Liver (tissue), 9 donors: ENCODE data around the gene PDE9A. TPM values are rescaled to one million over a fixed set of nuclear protein-coding genes. Genes with fewer than 3 reads are reported as not detected.

ENCODE experiments used
- DNase-seq: peaks from one replicate; pipeline ENCODE4 v3.0.0-alpha.2; 2017; ENCODE audit warnings: low spot score
- H3K27ac ChIP-seq, 2 donors: one replicate each; pipeline ENCODE4 v1.7.0; 2013; ENCODE audit warnings: inconsistent platforms in 2 of 2, low read length in 2 of 2, control low read depth in 1 of 2, low read depth in 1 of 2, mild to moderate bottlenecking in 1 of 2
- H3K27me3 ChIP-seq, 4 donors: one replicate each; pipeline versions ENCODE4 v1.6.1 to v1.7.0; 2013; ENCODE audit warnings: low read length in 3 of 4, inconsistent platforms in 1 of 4, mild to moderate bottlenecking in 1 of 4, moderate library complexity in 1 of 4; ENCODE audit not compliant: control insufficient read depth in 4 of 4, insufficient read depth in 4 of 4
- H3K36me3 ChIP-seq, 4 donors: one replicate each; pipeline versions ENCODE4 v1.6.1 to v1.7.0; 2013; ENCODE audit warnings: low read length in 3 of 4, mild to moderate bottlenecking in 3 of 4, low read depth in 1 of 4, moderate library complexity in 1 of 4; ENCODE audit not compliant: control insufficient read depth in 4 of 4, insufficient read depth in 3 of 4
- H3K4me1 ChIP-seq, 4 donors: one replicate each; pipeline versions ENCODE4 v1.6.1 to v1.7.0; 2013; ENCODE audit warnings: low read length in 3 of 4, mild to moderate bottlenecking in 3 of 4, moderate library complexity in 1 of 4; ENCODE audit not compliant: control insufficient read depth in 4 of 4, insufficient read depth in 4 of 4
- H3K4me3 ChIP-seq, 3 donors: one replicate each; pipeline versions ENCODE4 v1.6.1 to v1.7.0; 2013; ENCODE audit warnings: low read length in 3 of 3, control low read depth in 1 of 3, low read depth in 1 of 3, mild to moderate bottlenecking in 1 of 3
- H3K9ac ChIP-seq, 2 donors: one replicate each; pipeline ENCODE4 v1.7.0; 2013; ENCODE audit warnings: low read length in 2 of 2, mild to moderate bottlenecking in 2 of 2, moderate library complexity in 2 of 2, control low read depth in 1 of 2, low read depth in 1 of 2
- H3K9me3 ChIP-seq, 4 donors: one replicate each; pipeline versions ENCODE4 v1.6.1 to v1.7.0; 2013; ENCODE audit warnings: low read length in 3 of 4; ENCODE audit not compliant: control insufficient read depth in 4 of 4
- FOXA1 ChIP-seq: IDR thresholded peaks from 2 replicates; pipeline ENCODE4 v1.6.1; 2016; ENCODE audit warnings: antibody characterized with exemption
- FOXA2 ChIP-seq: IDR thresholded peaks from 2 replicates; pipeline ENCODE4 v1.6.1; 2016; ENCODE audit warnings: antibody characterized with exemption
- GABPA ChIP-seq, 2 donors: IDR thresholded peaks in 1 of 2; conservative IDR thresholded peaks in 1 of 2; 2 replicates each; pipeline ENCODE4 v1.6.1; 2016; ENCODE audit warnings: antibody characterized with exemption in 2 of 2, mild to moderate bottlenecking in 1 of 2, moderate library complexity in 1 of 2
- HNF4A ChIP-seq, 2 donors: conservative IDR thresholded peaks; 2 replicates each; pipeline ENCODE4 v1.6.1; 2016; ENCODE audit warnings: antibody characterized with exemption in 2 of 2, mild to moderate bottlenecking in 2 of 2
- HNF4G ChIP-seq: IDR thresholded peaks from 2 replicates; pipeline ENCODE4 v1.6.1; 2016; ENCODE audit warnings: antibody characterized with exemption
- JUND ChIP-seq, 2 donors: IDR thresholded peaks; 2 replicates each; pipeline ENCODE4 v1.6.1; 2016; ENCODE audit warnings: antibody characterized with exemption in 2 of 2
- MAX ChIP-seq: IDR thresholded peaks from 2 replicates; pipeline ENCODE4 v1.6.1; 2016; ENCODE audit warnings: antibody characterized with exemption
- NR2F2 ChIP-seq: IDR thresholded peaks from 2 replicates; pipeline ENCODE4 v1.6.1; 2016; ENCODE audit warnings: antibody characterized with exemption
- RAD21 ChIP-seq, 2 donors: IDR thresholded peaks; 2 replicates each; pipeline ENCODE4 v1.6.1; 2016; ENCODE audit warnings: antibody characterized with exemption in 2 of 2, mild to moderate bottlenecking in 2 of 2
- REST ChIP-seq: IDR thresholded peaks from 2 replicates; pipeline ENCODE4 v1.6.1; 2016; ENCODE audit warnings: antibody characterized with exemption, mild to moderate bottlenecking
- RXRA ChIP-seq, 2 donors: IDR thresholded peaks; 2 replicates each; pipeline ENCODE4 v1.6.1; 2017 to 2018; ENCODE audit warnings: antibody characterized with exemption in 2 of 2, mild to moderate bottlenecking in 1 of 2
- SP1 ChIP-seq: IDR thresholded peaks from 2 replicates; pipeline ENCODE4 v1.6.1; 2018; ENCODE audit warnings: antibody characterized with exemption, mild to moderate bottlenecking
- TAF1 ChIP-seq: conservative IDR thresholded peaks from 2 replicates; pipeline ENCODE4 v1.6.1; 2016; ENCODE audit warnings: antibody characterized with exemption, mild to moderate bottlenecking
- YY1 ChIP-seq: IDR thresholded peaks from 2 replicates; pipeline ENCODE4 v1.6.1; 2016; ENCODE audit warnings: antibody characterized with exemption, mild to moderate bottlenecking
- ZBTB33 ChIP-seq: IDR thresholded peaks from 2 replicates; pipeline ENCODE4 v1.6.1; 2016; ENCODE audit warnings: antibody characterized with exemption
- WGBS: extraction: QIAGEN DNeasy Blood & Tissue Kit; methylation state at CpG from one replicate; pipeline ENCODE4 v1.1.7; 2013; 5-methylcytosine and 5-hydroxymethylcytosine counted together
- polyA plus RNA-seq, 2 donors: library from polyadenylated mRNA; stranded (reverse) in 1 of 2; unstranded in 1 of 2; fragments of 200-250 nt in 1 of 2; fragments of >200 nt in 1 of 2; fragmentation: Nextera tagmentation in 1 of 2; extraction: Ambion mirVana in 1 of 2; gene quantifications; one replicate each; pipeline versions ENCODE4 v1.2.1 to v1.2.3, GENCODE V29; 2013 to 2015
- total RNA-seq, 2 donors: library from RNA; depleted of rRNA; stranded (reverse); fragments of >200 nt; gene quantifications; one replicate each; pipeline ENCODE4 v1.2.3, GENCODE V29; 2014
- TF ChIP-seq, protein P1 (sequence below): IDR thresholded peaks from 2 replicates; pipeline ENCODE4 v1.6.1; 2016; ENCODE audit warnings: antibody characterized with exemption
- TF ChIP-seq, protein P2 (sequence below): fragments of 150-350 bp; IDR thresholded peaks from 2 replicates; pipeline ENCODE4 v1.5.1; 2017; ENCODE audit warnings: improper control_type of control experiment, low read depth, low read length; ENCODE audit not compliant: missing input control
- donor health status: healthy.
- donor health status: healthy.
- donor health status: healthy.
- donor health status: healthy.
- donor health status: healthy.

The PDE9A gene
- total and polyA plus RNA-seq, 4 donors, result 1.5 to 4.2 (median 2.7) TPM

DNA sequence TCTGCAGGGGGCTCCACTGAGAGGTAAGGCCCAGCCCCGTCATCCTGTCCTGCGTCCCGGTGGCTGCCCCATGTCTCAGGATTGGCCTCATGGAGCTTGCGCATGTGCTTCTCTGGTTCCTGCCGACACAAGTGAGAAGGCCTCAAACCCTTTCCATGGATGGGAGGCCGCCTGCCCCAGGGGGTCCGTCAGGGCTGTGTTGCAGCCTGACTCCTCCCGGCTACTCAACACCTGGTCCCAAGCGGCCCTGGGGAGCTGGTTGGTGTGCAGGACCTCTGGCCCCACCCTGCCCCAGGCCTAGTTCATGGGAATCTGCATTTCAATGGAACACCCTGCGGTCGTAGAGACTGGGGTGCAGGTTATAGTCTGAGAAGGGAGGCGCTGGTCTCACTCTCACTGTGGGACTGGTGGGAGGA is 21.1 kb upstream of the PDE9A start:
- H3K9me3 ChIP-seq, result no peaks in the 10 kb centered on the region
- DNase-seq, result no peak
- WGBS, result 94% methylated on average over 12 of the region's 12 CpGs

More for the DNA sequence above, 21.1 kb upstream of the PDE9A start:
- peaks cover 0 to 11% (median 2%) of the 10 kb centered on the region in 4 donors for H3K4me1 ChIP-seq
- no peaks in the 10 kb centered on the region for H3K27me3 ChIP-seq
- no peak overlapping the region for H3K9ac ChIP-seq
- H3K27ac ChIP-seq, result no peak overlapping the region
- no peak overlapping the region for H3K4me3 ChIP-seq
- H3K36me3 ChIP-seq, result no peaks in the 10 kb centered on the region
- no peak for TF ChIP-seq TAF1
- no peak for TF ChIP-seq HNF4G
- no peak for TF ChIP-seq FOXA2
- no peak for TF ChIP-seq RXRA (IDR thresholded peaks at IDR 0.05)
- TF ChIP-seq GABPA (IDR thresholded peaks at IDR 0.05 in 1 of 2, conservative IDR thresholded peaks at IDR 0.05 in 1 of 2), result no peak
- no peak for TF ChIP-seq FOXA1
- no peak for TF ChIP-seq YY1
- no peak for TF ChIP-seq SP1
- TF ChIP-seq, protein P1, sequence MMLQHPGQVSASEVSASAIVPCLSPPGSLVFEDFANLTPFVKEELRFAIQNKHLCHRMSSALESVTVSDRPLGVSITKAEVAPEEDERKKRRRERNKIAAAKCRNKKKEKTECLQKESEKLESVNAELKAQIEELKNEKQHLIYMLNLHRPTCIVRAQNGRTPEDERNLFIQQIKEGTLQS, result no peak
- TF ChIP-seq JUND (IDR thresholded peaks at IDR 0.05), result no peak
- no peak for TF ChIP-seq MAX
- TF ChIP-seq, protein P2, sequence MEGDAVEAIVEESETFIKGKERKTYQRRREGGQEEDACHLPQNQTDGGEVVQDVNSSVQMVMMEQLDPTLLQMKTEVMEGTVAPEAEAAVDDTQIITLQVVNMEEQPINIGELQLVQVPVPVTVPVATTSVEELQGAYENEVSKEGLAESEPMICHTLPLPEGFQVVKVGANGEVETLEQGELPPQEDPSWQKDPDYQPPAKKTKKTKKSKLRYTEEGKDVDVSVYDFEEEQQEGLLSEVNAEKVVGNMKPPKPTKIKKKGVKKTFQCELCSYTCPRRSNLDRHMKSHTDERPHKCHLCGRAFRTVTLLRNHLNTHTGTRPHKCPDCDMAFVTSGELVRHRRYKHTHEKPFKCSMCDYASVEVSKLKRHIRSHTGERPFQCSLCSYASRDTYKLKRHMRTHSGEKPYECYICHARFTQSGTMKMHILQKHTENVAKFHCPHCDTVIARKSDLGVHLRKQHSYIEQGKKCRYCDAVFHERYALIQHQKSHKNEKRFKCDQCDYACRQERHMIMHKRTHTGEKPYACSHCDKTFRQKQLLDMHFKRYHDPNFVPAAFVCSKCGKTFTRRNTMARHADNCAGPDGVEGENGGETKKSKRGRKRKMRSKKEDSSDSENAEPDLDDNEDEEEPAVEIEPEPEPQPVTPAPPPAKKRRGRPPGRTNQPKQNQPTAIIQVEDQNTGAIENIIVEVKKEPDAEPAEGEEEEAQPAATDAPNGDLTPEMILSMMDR, result no peak
- no peak for TF ChIP-seq HNF4A (conservative IDR thresholded peaks at IDR 0.05)
- no peak for TF ChIP-seq ZBTB33
- no peak for TF ChIP-seq NR2F2
- TF ChIP-seq RAD21 (IDR thresholded peaks at IDR 0.05), result no peak
- TF ChIP-seq REST, result no peak
